Measurements from ENCODE around the gene RFX4. TPM values are rescaled to one million over a fixed set of nuclear protein-coding genes. Genes with fewer than 3 reads are reported as not detected.

Gene RFX4
- total and polyA plus RNA-seq, 10 of the 15 experiments (the other 5 are each of a cell fraction or from before 2014, with no cell fraction given): 0.02 to 0.23 TPM; not detected in 8

GRCh38 chr12:106767954-106768822, 185.4 kb downstream of the RFX4 start:
- no peak for TF ChIP-seq MLLT1 (IDR thresholded peaks at IDR 0.05)
- TF ChIP-seq BCLAF1 (IDR thresholded peaks at IDR 0.05): no peak
- TF ChIP-seq SUZ12 (IDR thresholded peaks at IDR 0.05; ENCODE audit: unreplicated experiment): no peak
- TF ChIP-seq KLF5 (IDR thresholded peaks at IDR 0.05; ENCODE audit: partially characterized antibody): no peak
- TF ChIP-seq CBX5 (IDR thresholded peaks at IDR 0.05; ENCODE audit: low read depth): no peak
- no peak for TF ChIP-seq IKZF2 (IDR thresholded peaks at IDR 0.05)
- no peak for TF ChIP-seq NKRF (conservative IDR thresholded peaks at IDR 0.05)
- no peak for TF ChIP-seq IKZF1 (conservative IDR thresholded peaks at IDR 0.05)
- no peak for TF ChIP-seq STAT1 (conservative IDR thresholded peaks at IDR 0.05)
- TF ChIP-seq CHD1 (IDR thresholded peaks at IDR 0.05; ENCODE audit: low read depth, low read length): no peak
- no peak for TF ChIP-seq MYC (IDR thresholded peaks at IDR 0.05; ENCODE audit: insufficient read depth, insufficient read length, insufficient replicate concordance, low read length, severe bottlenecking)
- CTCF ChIA-PET: interaction anchor here (1.2 kb wide), 1 partner anchor 16 kb away, joined by 3 read pairs; no protein-coding TSS in a partner anchor
- Histone ChIP-seq H3K9ac (ENCODE audit: control insufficient read depth, insufficient read depth, low read length) (no peak overlapping the region), H3K36me3 (ENCODE audit: control insufficient read depth in 2 of 2, insufficient read depth in 2 of 2, low read length in 1 of 2) (no peaks in the 10 kb centered on the region), H4K20me1 (ENCODE audit: control insufficient read depth, insufficient read depth) (no peaks in the 10 kb centered on the region), H3K27ac (ENCODE audit: control insufficient read depth, insufficient read depth) (no peak overlapping the region), H2AFZ (ENCODE audit: control insufficient read depth, low read depth, low read length) (no peak overlapping the region), H3K27me3 (replicated peaks in 1 of 2; ENCODE audit: control insufficient read depth in 2 of 2, insufficient read depth in 2 of 2, low read length in 1 of 2) (no peaks in the 10 kb centered on the region), H3K4me1 (ENCODE audit: control insufficient read depth, insufficient read depth, low read length) (peaks cover 13% of the 10 kb centered on the region; the same call in 1 of the 2 replicates), H3K79me2 (ENCODE audit: control insufficient read depth, insufficient read depth, low read length) (no peaks in the 10 kb centered on the region), H3K9me3 (replicated peaks; ENCODE audit: control insufficient read depth, insufficient read depth, low read length) (no peaks in the 10 kb centered on the region), H3K4me2 (ENCODE audit: control insufficient read depth, insufficient read depth) (no peak overlapping the region), H3K4me3 (no peak overlapping the region)
- no peak for FAIRE-seq
- DNase-seq (ENCODE audit: low read depth, low spot score): no peak
- no peak for ATAC-seq
- SMC1A ChIA-PET (ENCODE audit: uncharacterized antibody, unreplicated experiment): no interaction called here
- no TSS peak for BruUV-seq (replicated peaks)
- POLR2A ChIA-PET: no interaction called here
- 43% methylated on average over 9 of the region's 9 CpGs for WGBS (ENCODE audit: insufficient coverage, insufficient replicate concordance, low lambda C conversion rate, missing lambda C conversion rate)
- intact Hi-C loops (cut with micrococcal nuclease; ENCODE audit: unreplicated experiment): no loop called here
- RAD21 ChIA-PET (ENCODE audit: unreplicated experiment): no interaction called here
- in situ Hi-C loops (cut with MboI): no loop called here

Measured in GM12878 (cell line).